Ecto neural progenitor cell (in vitro differentiated cells): Measurements from ENCODE around the gene HPCAL1.

Experiments used
- DNase-seq: peaks from one replicate; pipeline ENCODE4 v3.0.0-alpha.2; 2018; ENCODE audit warnings: low spot score

HPCAL1 gene

DNA sequence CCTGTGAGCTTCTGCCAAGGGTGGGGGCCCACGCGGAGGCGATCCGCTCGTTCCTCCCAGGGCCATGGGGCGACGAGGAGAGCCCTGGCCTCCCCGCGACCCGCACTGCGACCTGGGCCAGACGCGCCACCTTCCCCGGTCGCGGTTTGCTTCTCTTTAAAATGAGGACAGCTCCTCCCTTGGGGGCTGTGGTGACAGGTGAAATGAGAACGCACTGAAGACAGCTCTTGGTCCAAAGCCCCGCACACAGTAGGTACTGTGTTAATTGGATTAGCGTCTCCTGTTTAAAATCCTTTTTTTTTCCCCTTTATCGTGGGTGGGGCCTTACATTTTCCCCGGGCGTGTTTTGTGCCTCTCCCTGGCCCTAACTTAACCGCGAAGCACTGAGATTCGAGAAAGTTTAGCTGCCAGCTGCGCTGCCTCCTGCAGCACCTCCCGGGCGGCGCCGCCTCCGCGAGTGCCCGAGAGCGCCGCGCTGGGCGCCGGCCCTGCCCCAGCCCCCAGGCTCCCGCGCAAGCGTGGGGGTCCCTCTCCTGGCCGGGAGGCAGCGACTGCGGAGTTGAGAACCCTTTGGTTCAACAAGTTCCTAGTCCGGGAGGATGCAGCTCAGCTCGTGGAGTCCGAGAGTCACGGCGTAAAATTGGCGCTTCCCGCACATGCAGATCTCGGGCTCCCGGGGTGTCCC is 1.1 kb downstream of the HPCAL1 start:
- DNase-seq, result peak; percentile 75

DNA sequence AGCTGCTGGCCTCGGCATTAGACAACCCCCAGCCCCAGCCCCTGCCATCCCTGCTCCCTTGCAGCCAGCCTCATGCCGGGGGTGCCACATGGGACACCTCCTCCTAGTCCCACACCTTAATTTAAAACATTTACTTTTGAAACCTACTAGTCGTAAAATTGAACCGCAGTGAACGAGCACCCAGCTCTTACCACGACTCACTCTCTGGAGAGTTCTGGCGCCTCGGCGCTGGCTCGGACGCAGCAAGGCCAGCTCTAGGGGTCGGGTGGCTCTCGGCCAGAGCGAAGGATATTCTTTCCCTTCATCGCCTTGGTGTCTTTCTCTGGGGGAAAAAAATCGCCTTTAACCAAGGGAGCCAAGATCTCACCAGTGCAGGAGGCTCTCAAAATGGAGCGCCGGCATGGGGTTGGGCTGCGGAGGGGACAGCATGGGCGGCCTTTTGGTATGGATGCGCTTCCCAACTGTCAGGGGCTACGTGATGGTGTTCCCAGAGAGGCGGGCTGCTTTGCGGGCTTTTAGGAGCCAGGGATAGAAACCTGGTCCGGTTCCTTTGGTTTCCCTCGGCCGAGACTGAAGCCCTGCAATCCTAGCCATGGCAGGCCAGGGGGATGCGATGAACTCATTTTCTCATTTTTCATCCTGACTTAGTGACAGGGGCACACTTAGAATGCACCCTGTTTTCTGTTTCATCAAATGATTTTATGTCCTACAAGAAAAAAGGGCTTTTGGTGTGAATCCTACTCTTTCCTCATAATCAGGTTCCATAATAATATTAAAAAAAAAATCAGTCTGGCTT is 2.0 kb downstream of the HPCAL1 start:
- no peak for DNase-seq

DNA sequence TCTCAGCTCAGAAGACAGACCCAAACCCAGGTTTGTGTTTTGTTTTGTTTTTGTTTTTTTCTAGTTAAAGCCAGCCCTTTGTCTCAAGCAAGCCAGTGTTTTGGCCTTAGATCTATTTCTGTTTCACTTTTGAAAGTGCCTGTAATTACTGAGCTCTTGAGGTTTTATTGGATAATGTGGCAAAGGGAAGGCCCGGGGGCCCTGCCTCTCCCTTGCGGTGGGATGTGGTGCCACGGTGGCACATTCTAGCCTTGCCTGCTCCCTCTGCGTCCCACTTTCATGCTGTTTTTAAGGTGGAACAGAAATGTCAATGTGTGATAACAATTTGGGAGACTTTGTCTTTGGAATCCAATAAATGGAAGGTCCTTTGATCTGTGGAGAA is 2.5 kb downstream of the HPCAL1 start:
- DNase-seq, result no peak

DNA sequence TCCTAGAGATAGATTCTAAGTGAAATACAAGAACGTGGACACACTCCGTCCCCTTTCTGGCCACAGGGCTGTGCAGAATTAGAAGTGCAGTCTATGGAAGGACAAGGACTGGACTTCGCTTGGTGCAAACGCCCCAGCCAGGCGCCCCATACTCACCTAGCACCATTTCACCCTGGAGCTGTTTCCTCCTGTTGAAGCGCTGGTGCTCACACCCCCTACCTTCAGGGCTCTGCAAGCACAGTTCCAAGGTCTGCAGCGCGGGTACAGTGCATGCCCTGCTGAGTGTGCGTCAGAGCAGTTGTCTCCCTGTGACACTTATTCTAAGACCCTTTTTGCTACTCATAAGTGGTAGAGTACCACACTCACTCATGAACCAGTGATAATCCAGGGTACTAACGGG is 3.0 kb downstream of the HPCAL1 start:
- DNase-seq, result no peak

DNA sequence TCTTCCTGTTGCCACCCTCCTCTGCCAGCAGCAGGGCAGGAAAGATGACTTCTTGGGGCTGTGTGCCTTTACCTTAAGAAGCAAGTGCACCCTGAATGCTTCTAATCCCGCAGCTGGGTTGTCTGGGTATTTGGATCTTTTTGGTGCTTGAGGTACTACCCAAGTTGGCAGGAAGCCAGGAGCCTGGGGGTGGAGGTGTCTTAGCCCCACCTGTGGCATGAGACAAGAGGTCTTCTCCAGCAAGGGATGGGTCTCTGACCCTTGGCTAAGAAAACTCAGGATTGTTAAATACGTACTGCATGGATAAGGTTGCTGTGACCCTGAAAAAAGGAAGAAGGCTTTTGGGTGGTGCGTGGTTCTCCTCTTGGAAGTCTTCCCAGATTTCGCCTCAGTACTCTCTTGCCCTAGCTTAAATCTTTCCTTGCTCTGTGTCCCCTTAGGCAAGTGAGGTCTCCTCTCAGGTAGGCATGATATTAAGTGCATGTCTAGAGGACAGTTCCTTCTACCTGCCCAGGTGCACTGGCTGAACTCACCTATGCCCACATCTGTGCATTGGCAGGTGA is 4.3 kb downstream of the HPCAL1 start:
- DNase-seq, result no peak

GRCh38 chr2:10307561-10308156 is 5.0 kb downstream of the HPCAL1 start:
- no peak for DNase-seq

GRCh38 chr2:10308866-10309265 is 6.2 kb downstream of the HPCAL1 start:
- DNase-seq, result no peak

DNA sequence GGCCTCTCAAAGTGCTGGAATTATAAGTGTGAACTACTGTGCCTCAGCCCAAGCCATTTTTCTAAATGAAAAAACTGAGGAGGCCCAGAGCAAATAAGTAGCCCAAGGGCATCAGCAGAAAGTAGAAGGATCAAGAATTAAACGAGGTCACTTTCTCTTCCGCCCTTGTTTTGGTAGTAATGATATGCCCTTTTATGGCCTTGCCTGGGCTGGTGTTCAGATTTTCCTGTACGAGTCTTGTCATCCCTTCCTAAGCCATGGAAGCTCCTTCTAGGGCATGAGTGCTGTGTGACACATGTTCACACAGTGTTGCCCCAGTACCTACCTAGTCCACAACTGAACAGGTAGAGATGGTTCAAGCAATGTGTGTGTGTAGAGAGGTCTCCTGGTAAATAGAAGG is 6.6 kb downstream of the HPCAL1 start:
- DNase-seq, result no peak

DNA sequence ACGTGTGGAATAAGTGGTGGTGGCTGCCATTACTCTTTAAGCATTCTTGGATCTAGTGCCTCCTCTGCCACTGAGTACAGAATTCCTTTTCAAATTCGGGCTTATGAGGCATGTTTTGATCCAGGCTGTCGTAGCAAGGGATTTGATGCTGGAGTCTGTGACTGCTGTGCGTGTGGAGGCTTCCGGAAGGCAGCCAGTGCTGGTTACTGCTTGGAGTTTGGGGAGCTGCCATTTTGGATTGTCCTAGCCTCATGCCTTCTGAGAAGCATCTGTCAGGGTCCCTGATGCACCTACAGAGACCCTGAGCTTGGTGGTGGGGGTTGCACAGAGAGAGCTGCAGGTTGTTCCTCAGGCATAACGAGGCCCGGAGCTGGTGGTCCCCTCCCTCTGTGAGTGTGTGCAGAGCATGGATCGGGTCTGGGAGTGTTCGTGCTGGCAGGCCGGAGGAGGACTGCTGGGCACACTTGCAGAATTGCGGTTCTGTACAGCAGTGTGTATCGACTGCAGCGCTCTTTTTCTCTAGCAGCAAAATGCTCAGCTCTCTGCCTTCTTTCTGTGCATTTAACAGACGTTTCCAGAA is 7.7 kb downstream of the HPCAL1 start:
- no peak for DNase-seq

GRCh38 chr2:10311736-10312135 is 9.0 kb downstream of the HPCAL1 start:
- DNase-seq, result no peak

- DNase-seq, result no peak
Observed at GRCh38 chr2:10312437-10312957, 9.8 kb downstream of the HPCAL1 start.

DNA sequence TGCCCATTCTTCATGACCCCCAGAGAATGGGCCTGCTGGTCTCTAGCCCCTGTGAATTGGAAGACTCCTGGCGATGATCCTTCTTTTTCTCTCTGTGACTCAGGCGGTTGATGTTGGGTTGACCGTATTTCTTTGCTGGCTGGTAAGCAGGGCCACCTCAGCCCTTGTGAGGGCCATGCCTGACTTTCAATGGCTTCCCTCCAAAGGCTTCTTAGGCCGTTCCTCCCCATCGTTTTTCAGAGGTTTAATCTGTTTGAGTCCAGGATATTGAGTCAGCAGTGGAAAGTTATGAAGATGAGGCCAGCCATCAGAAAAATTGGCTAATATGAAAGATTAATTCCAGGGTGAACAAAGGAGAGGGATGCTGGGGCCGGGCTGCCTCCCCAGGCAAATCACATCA is 13.6 kb downstream of the HPCAL1 start:
- DNase-seq, result no peak

GRCh38 chr2:10316860-10317259 is 14.2 kb downstream of the HPCAL1 start:
- DNase-seq, result no peak

GRCh38 chr2:10317646-10318045 is 14.9 kb downstream of the HPCAL1 start:
- no peak for DNase-seq

- no peak for DNase-seq
Observed at GRCh38 chr2:10318345-10318744, 15.6 kb downstream of the HPCAL1 start.

- DNase-seq, result no peak
Observed at GRCh38 chr2:10319892-10320574, 17.3 kb downstream of the HPCAL1 start.

- no peak for DNase-seq
Observed at GRCh38 chr2:10320575-10320931, 17.8 kb downstream of the HPCAL1 start.

DNA sequence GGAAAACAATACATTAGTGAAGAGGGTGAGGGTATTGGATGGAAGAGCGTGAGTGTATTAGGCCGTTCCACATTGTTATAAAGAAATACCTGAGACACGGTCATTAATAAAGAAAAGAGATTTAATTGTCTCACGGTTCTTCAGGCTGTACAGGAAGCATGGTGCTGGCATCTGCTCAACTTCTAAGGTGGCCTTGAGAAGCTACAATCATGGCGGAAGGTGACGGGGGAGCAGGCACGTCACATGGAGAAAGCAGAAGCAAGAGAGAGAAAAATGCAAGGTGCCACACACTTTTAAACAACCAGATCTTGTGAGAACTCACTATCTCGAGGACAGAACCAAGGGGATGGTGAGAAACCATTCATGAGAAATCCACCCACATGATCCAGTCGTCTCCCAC is 18.2 kb downstream of the HPCAL1 start:
- DNase-seq, result no peak

- DNase-seq, result no peak
Observed at GRCh38 chr2:10321622-10322021, 18.9 kb downstream of the HPCAL1 start.

DNA sequence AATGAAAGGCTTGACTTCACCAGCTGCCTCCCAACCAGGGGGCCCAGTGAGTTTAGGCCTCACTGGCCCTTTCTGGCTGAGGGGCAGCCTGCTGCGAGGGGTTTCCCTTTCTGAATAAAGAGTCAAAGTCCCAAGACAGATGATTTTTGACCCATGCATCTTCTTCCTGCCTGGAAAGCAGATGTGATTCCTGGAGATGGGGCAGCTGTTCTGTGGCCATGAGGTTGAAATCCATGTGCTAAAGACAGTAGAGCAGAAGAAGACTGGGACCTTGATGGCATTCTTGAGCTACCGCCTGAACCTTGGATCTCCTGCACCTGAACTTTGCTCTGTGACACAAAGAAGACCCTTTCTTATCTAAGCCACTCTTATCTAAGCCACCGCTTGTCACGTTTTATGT is 19.8 kb downstream of the HPCAL1 start:
- DNase-seq, result no peak

- DNase-seq, result no peak
Observed at GRCh38 chr2:10322973-10323372, 20.3 kb downstream of the HPCAL1 start.

GRCh38 chr2:10323535-10323934 is 20.8 kb downstream of the HPCAL1 start:
- DNase-seq, result no peak
